T-helper 17 cell (primary cell): ENCODE data around the gene CSGALNACT2. TPM values are rescaled to one million over a fixed set of nuclear protein-coding genes. Genes with fewer than 3 reads are reported as not detected.
"Not testable (repeated sequence)": the region's sequence is repeated elsewhere in the genome, so short reads cannot be mapped to it uniquely, and the experiment has no call there.

Experiments
- ATAC-seq: fragments of 150-1000 bp; cut with Tn5 transposase; 2 replicates; pipeline ENCODE4 v1.10.0; 2021; ENCODE audit warnings: mild to moderate bottlenecking, moderate library complexity
- DNase-seq, 3 donors: peaks; one replicate each; pipeline versions ENCODE4 v3.0.0 to v3.0.0-alpha.2; 2020 to 2021
- H3K9me3 ChIP-seq: one replicate; pipeline ENCODE4 v1.7.0; 2013; ENCODE audit warnings: low read length, mild to moderate bottlenecking; ENCODE audit not compliant: control insufficient read depth, poor library complexity, severe bottlenecking
- H3K27ac Mint-ChIP-seq: one replicate; pipeline ENCODE4 v1.8.0; 2022; ENCODE audit warnings: mild to moderate bottlenecking, moderate library complexity, mixed read lengths
- H3K27me3 Mint-ChIP-seq: one replicate; pipeline ENCODE4 v1.8.0; 2022; ENCODE audit warnings: mixed read lengths
- H3K36me3 Mint-ChIP-seq: one replicate; pipeline ENCODE4 v1.8.0; 2022; ENCODE audit warnings: low read depth, mixed read lengths
- H3K4me1 Mint-ChIP-seq: one replicate; pipeline ENCODE4 v1.8.0; 2022; ENCODE audit warnings: mild to moderate bottlenecking, mixed read lengths
- H3K4me3 Mint-ChIP-seq: one replicate; pipeline ENCODE4 v1.8.0; 2022; ENCODE audit warnings: mild to moderate bottlenecking, moderate library complexity, mixed read lengths
- total RNA-seq, 4 donors: library from RNA in 2 of 4; stranded (reverse) in 2 of 4; gene quantifications; one replicate each; pipeline ENCODE4 v1.2.3 and lab custom pipeline; 2022 to 2026

The CSGALNACT2 gene
- total RNA-seq, 2 donors from 2014 or later, result 38.9 to 51.4 TPM

DNA sequence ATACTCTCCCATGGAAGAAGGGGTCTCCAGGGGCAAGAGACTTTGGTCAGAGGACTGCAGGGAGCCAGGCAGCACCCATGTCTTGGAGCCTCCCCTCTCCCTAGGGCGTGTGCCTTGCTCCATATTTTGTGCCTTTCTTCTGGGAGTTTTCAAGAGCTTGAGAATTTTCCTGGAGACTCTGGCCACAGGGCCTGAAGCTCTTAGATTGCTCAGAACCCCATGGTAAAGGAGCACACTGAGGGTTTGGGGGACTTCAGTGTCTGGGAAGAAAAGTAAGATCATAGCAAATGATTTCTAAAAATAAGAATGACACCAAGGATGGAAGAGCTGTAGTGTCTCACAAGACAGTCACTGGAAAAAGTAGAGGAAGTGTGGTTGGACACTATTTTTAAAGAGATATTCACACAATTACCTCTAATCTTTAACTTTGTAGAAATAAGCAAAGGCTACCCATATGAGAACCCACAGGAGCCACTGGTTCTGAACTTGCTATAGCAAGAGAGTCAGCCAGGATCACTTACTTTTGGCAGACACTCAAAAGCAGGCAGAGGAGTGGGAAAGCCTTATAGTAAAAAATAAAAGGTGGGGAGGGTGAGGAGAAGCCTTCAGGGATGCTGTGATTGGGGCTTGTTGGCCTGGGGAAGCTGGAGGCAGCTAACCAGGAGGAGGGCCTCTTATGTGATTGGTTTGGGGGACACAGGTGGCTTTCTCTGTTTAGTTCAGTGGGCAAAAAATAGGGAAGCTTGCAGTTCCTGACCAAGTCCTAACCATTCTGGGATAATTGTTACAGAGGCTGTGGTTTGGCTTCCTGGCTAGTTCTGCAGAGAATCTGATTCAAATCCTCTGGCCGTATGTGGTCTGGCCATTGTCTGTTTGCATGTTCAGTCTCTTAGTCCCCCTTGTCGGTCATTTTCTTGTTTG lies 5.1 kb upstream of the CSGALNACT2 start:
- Mint-ChIP-seq H3K27ac (no peak overlapping the region), H3K36me3 (peaks cover 2% of the 10 kb centered on the region), H3K4me1 (peaks cover 11% of the 10 kb centered on the region), H3K27me3 (no peaks in the 10 kb centered on the region), H3K4me3 (no peak overlapping the region)
- H3K9me3 ChIP-seq, result no peaks in the 10 kb centered on the region
- DNase-seq (no peak), ATAC-seq (no peak)

DNA sequence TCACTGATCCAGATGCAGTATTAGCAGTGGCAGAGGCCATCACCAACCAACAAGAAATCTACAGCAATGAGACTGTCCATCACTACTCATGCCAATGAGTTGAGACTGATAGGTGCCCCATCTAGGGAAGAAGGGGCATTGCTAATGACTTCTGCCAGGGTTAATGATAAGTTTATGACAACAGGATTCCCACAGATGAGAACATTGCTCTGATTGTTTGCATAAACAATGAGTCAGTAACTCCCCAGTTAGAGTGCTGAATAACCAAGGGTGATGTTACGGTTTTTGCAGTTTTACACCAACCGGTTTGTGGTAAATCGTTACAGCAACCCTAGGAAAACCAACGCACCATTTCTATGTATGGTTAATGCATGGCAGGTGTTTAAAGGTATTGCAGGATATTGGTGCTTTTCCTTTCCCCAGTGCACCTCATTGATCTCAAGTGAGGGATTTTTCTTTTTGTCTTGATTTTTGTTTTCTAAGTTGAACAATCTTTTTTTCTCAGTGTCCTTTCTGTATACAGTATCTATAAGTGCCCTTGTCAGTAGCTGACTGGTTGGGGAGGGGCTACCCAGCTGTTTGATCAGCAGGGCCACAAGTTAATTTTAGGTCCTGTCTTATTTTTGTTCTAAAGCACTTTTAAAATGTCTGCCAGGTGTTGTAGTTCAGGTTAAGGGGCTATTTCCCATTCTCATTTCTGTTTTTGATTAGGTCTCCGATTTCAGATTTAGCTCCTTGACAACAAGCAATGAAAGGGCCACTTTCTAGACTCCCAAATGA lies 3.9 kb upstream of the CSGALNACT2 start:
- Mint-ChIP-seq H3K4me3 (no peak overlapping the region), H3K36me3 (peaks cover 7% of the 10 kb centered on the region), H3K27ac (no peak overlapping the region), H3K27me3 (no peaks in the 10 kb centered on the region), H3K4me1 (peaks cover 14% of the 10 kb centered on the region)
- DNase-seq (no peak), ATAC-seq (no peak)
- no peaks in the 10 kb centered on the region for H3K9me3 ChIP-seq

GRCh38 chr10:43135064-43135463 lies 3.2 kb upstream of the CSGALNACT2 start:
- Mint-ChIP-seq H3K4me1 (peaks cover 19% of the 10 kb centered on the region), H3K27ac (no peak overlapping the region), H3K36me3 (peaks cover 7% of the 10 kb centered on the region), H3K4me3 (no peak overlapping the region), H3K27me3 (no peaks in the 10 kb centered on the region)
- DNase-seq (no peak), ATAC-seq (no peak)
- H3K9me3 ChIP-seq, result no peaks in the 10 kb centered on the region

GRCh38 chr10:43135656-43136055 lies 2.6 kb upstream of the CSGALNACT2 start:
- peaks cover 7% of the 10 kb centered on the region for H3K36me3 Mint-ChIP-seq
- ATAC-seq, result no peak
- peak overlapping the region; percentile 90 for H3K27ac Mint-ChIP-seq
- H3K9me3 ChIP-seq, result no peaks in the 10 kb centered on the region
- no peaks in the 10 kb centered on the region for H3K27me3 Mint-ChIP-seq
- no peak for DNase-seq
- peaks cover 23% of the 10 kb centered on the region for H3K4me1 Mint-ChIP-seq
- no peak overlapping the region for H3K4me3 Mint-ChIP-seq

GRCh38 chr10:43136432-43136831 lies 1.8 kb upstream of the CSGALNACT2 start:
- no peak for DNase-seq
- no peaks in the 10 kb centered on the region for H3K27me3 Mint-ChIP-seq

GRCh38 chr10:43136995-43137716 lies 1.1 kb upstream of the CSGALNACT2 start:
- no peaks in the 10 kb centered on the region for H3K9me3 ChIP-seq
- DNase-seq (no peak), ATAC-seq (no peak)
- peaks cover 29% of the 10 kb centered on the region for H3K4me1 Mint-ChIP-seq
- peak overlapping the region; percentile 99 for H3K4me3 Mint-ChIP-seq
- H3K27me3 Mint-ChIP-seq, result no peaks in the 10 kb centered on the region
- peaks cover 7% of the 10 kb centered on the region for H3K36me3 Mint-ChIP-seq
- peak overlapping the region; percentile 90 for H3K27ac Mint-ChIP-seq

More at GRCh38 chr10:43136432-43136831, 1.8 kb upstream of the CSGALNACT2 start:
- peaks cover 7% of the 10 kb centered on the region for H3K36me3 Mint-ChIP-seq
- no peak for ATAC-seq
- H3K4me3 Mint-ChIP-seq, result peak overlapping the region; percentile 73
- H3K27ac Mint-ChIP-seq, result peak overlapping the region; percentile 90
- peaks cover 26% of the 10 kb centered on the region for H3K4me1 Mint-ChIP-seq
- no peaks in the 10 kb centered on the region for H3K9me3 ChIP-seq

DNA sequence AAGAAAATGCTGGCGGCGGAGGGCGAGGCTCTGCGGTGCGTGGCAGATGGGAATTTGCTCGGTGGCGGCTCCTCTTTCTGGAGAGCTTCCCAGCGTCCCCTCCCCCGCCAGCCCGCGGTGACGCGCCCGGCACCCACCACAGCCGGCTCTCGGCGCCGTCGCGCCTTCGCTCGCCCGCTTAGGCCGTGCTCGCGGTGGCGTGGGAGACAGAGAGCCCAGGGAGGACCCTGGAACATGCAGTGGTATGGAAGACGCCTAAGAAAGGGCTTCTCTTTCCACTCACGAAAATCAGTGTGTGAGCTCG lies 576 bp upstream of the CSGALNACT2 start:
- peak overlapping the region; percentile 90 for H3K27ac Mint-ChIP-seq
- ATAC-seq (peak; percentile 10), DNase-seq (peak in 1 of 3 donors; percentile 39)
- H3K27me3 Mint-ChIP-seq, result no peaks in the 10 kb centered on the region
- H3K9me3 ChIP-seq, result no peaks in the 10 kb centered on the region
- peaks cover 33% of the 10 kb centered on the region for H3K4me1 Mint-ChIP-seq
- peak overlapping the region; percentile 99 for H3K4me3 Mint-ChIP-seq
- H3K36me3 Mint-ChIP-seq, result peaks cover 7% of the 10 kb centered on the region

GRCh38 chr10:43138757-43139241 lies 554 bp downstream of the CSGALNACT2 start:
- peak; percentile 74 for ATAC-seq
- H3K4me1 Mint-ChIP-seq, result peaks cover 39% of the 10 kb centered on the region
- H3K36me3 Mint-ChIP-seq, result peaks cover 7% of the 10 kb centered on the region
- peak overlapping the region; percentile 99 for H3K4me3 Mint-ChIP-seq
- peak; percentile 41 to 49 (median 47) for DNase-seq
- no peaks in the 10 kb centered on the region for H3K9me3 ChIP-seq
- peak overlapping the region; percentile 96 for H3K27ac Mint-ChIP-seq
- H3K27me3 Mint-ChIP-seq, result no peaks in the 10 kb centered on the region

- peak overlapping the region; percentile 96 for H3K27ac Mint-ChIP-seq
- H3K36me3 Mint-ChIP-seq, result peaks cover 5% of the 10 kb centered on the region
- H3K4me1 Mint-ChIP-seq, result peaks cover 48% of the 10 kb centered on the region
These were observed 3.2 kb downstream of the CSGALNACT2 start for GRCh38 chr10:43141421-43141820.

GRCh38 chr10:43145311-43145710 lies 7.1 kb downstream of the CSGALNACT2 start:
- no peaks in the 10 kb centered on the region for H3K36me3 Mint-ChIP-seq
- peaks cover 47% of the 10 kb centered on the region for H3K4me1 Mint-ChIP-seq
- ATAC-seq (no peak), DNase-seq (no peak)
- H3K4me3 Mint-ChIP-seq, result no peak overlapping the region
- no peaks in the 10 kb centered on the region for H3K27me3 Mint-ChIP-seq
- no peak overlapping the region for H3K27ac Mint-ChIP-seq
- H3K9me3 ChIP-seq, result no peaks in the 10 kb centered on the region

More at GRCh38 chr10:43141421-43141820, 3.2 kb downstream of the CSGALNACT2 start:
- Mint-ChIP-seq H3K4me3 (peak overlapping the region; percentile 28), H3K27me3 (no peaks in the 10 kb centered on the region)
- ATAC-seq (no peak), DNase-seq (no peak)
- H3K9me3 ChIP-seq, result no peaks in the 10 kb centered on the region

- not testable (repeated sequence) for H3K27me3 Mint-ChIP-seq, H3K27ac Mint-ChIP-seq, ATAC-seq, H3K4me3 Mint-ChIP-seq, H3K9me3 ChIP-seq, DNase-seq, H3K36me3 Mint-ChIP-seq
- peaks cover 47% of the 10 kb centered on the region for H3K4me1 Mint-ChIP-seq
These were observed 7.7 kb downstream of the CSGALNACT2 start for GRCh38 chr10:43145936-43146335.

DNA sequence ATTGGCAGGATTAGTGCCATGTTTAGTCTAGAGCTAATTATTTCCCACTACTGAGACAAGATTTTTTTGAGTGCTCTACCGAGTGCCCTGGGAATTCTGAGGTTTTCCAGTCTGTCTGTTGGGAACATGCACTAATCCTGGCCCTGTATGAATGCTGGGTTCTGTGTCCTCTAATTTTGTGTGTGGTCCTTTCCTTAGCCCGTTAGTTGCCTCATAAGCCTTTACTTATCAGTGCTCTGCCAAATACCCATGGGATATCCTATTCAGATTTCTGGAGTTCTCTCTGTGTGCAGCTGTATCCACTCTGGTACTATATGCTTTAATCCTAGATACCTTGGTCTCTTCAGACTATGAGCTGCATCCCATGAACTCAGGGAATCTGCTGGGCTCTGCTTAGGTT lies 13.1 kb downstream of the CSGALNACT2 start:
- DNase-seq (no peak), ATAC-seq (no peak)
- Mint-ChIP-seq H3K4me1 (peaks cover 42% of the 10 kb centered on the region), H3K27me3 (no peaks in the 10 kb centered on the region), H3K36me3 (peaks cover 2% of the 10 kb centered on the region), H3K27ac (peak overlapping the region; percentile 14), H3K4me3 (no peak overlapping the region)
- no peaks in the 10 kb centered on the region for H3K9me3 ChIP-seq

GRCh38 chr10:43153901-43154300 lies 15.7 kb downstream of the CSGALNACT2 start:
- DNase-seq (no peak), ATAC-seq (no peak)
- Mint-ChIP-seq H3K27me3 (no peaks in the 10 kb centered on the region), H3K27ac (no peak overlapping the region), H3K36me3 (peaks cover 2% of the 10 kb centered on the region), H3K4me1 (peaks cover 39% of the 10 kb centered on the region), H3K4me3 (no peak overlapping the region)
- H3K9me3 ChIP-seq, result no peaks in the 10 kb centered on the region
